HEK293 (cell line): Measurements from ENCODE around the gene SLC41A1.

Experiments used
- CTCF ChIA-PET: fragments of 350-600 bp; formaldehyde crosslinking; extraction: SDS; loops from one replicate; lab custom pipeline; 2021; ENCODE audit warnings: antibody characterized with exemption; lab: Yijun Ruan, JAX
- POLR2A ChIA-PET: fragments of 300-600 bp; formaldehyde crosslinking; extraction: SDS; loops from one replicate; lab custom pipeline; 2020; ENCODE audit warnings: antibody characterized with exemption, inconsistent platforms; lab: Yijun Ruan, JAX
- H3K27ac ChIP-seq: fragments of 200-500 bp; sonication (Bioruptor generic); 2 replicates; pipeline ENCODE4 v1.5.1; 2014; ENCODE audit warnings: low read depth, low read length, control low read depth, inconsistent platforms; ENCODE audit errors: extremely low read depth
- H3K36me3 ChIP-seq, 2 experiments: fragments of 200-500 bp in 1 of 2; sonication (Bioruptor generic) in 1 of 2; 1 replicate in 1 of 2; 2 replicates in 1 of 2; pipeline ENCODE4 v1.5.1; 2014 to 2017; ENCODE audit warnings: inconsistent platforms in 2 of 2, low read length in 2 of 2; ENCODE audit not compliant: control insufficient read depth in 2 of 2, insufficient read depth in 1 of 2
- H3K4me1 ChIP-seq: fragments of 200-500 bp; sonication (Bioruptor generic); 2 replicates; pipeline ENCODE4 v1.5.1; 2014; ENCODE audit warnings: mild to moderate bottlenecking, low read length, inconsistent platforms; ENCODE audit not compliant: control insufficient read depth, insufficient read depth
- H3K4me3 ChIP-seq: 2 replicates; pipeline ENCODE4 v1.5.1; 2011; ENCODE audit warnings: low read depth, mild to moderate bottlenecking, control low read depth, low read length, moderate library complexity
- H3K9me3 ChIP-seq: fragments of 200-500 bp; sonication (Bioruptor generic); 2 replicates; pipeline ENCODE4 v1.5.1; 2014; ENCODE audit warnings: low read depth, low read length, inconsistent platforms; ENCODE audit not compliant: control insufficient read depth, insufficient read depth
- AEBP2 ChIP-seq: fragments of 450-650 bp; formaldehyde crosslinking; IDR thresholded peaks from 2 replicates; pipeline ENCODE4 v1.5.1; 2016; ENCODE audit warnings: missing biosample characterization, missing genetic modification characterization, borderline replicate concordance
- GFI1B ChIP-seq: fragments of 450-650 bp; formaldehyde crosslinking; IDR thresholded peaks from 2 replicates; pipeline ENCODE4 v1.5.1; 2016; ENCODE audit warnings: missing biosample characterization, missing genetic modification characterization
- HOXC10 ChIP-seq: sonication (generic); formaldehyde crosslinking; IDR thresholded peaks from 2 replicates; pipeline ENCODE4 v1.8.1; 2023; ENCODE audit warnings: mild to moderate bottlenecking, missing genetic modification reagents
- KLF1 ChIP-seq: fragments of 450-650 bp; formaldehyde crosslinking; IDR thresholded peaks from 2 replicates; pipeline ENCODE4 v1.5.1; 2016; ENCODE audit warnings: missing biosample characterization, missing genetic modification characterization
- PRDM1 ChIP-seq: fragments of 450-650 bp; formaldehyde crosslinking; IDR thresholded peaks from 2 replicates; pipeline ENCODE4; 2016; ENCODE audit warnings: missing biosample characterization, missing genetic modification characterization
- SP3 ChIP-seq: fragments of 450-650 bp; formaldehyde crosslinking; IDR thresholded peaks from 2 replicates; pipeline ENCODE4 v1.5.1; 2016; ENCODE audit warnings: missing biosample characterization, missing genetic modification characterization
- TRIM28 ChIP-seq: IDR thresholded peaks from 2 replicates; pipeline ENCODE4 v1.6.1; 2011; ENCODE audit warnings: low read length, control low read depth, borderline replicate concordance
- ZBTB17 ChIP-seq: fragments of 450-650 bp; formaldehyde crosslinking; IDR thresholded peaks from 2 replicates; pipeline ENCODE4 v1.5.1; 2016; ENCODE audit warnings: missing biosample characterization, missing genetic modification characterization
- ZBTB6 ChIP-seq: fragments of 450-650 bp; formaldehyde crosslinking; IDR thresholded peaks from 2 replicates; pipeline ENCODE4 v1.5.1; 2017; ENCODE audit warnings: missing biosample characterization, missing genetic modification characterization
- ZFP69B ChIP-seq: fragments of 450-650 bp; formaldehyde crosslinking; IDR thresholded peaks from 2 replicates; pipeline ENCODE4 v1.5.1; 2016; ENCODE audit warnings: missing biosample characterization, missing genetic modification characterization
- ZNF133 ChIP-seq: fragments of 450-650 bp; formaldehyde crosslinking; IDR thresholded peaks from 2 replicates; pipeline ENCODE4 v1.5.1; 2016; ENCODE audit warnings: missing biosample characterization, missing genetic modification characterization
- ZNF169 ChIP-seq: fragments of 450-650 bp; formaldehyde crosslinking; IDR thresholded peaks from 2 replicates; pipeline ENCODE4 v1.5.1; 2016; ENCODE audit warnings: missing biosample characterization, missing genetic modification characterization
- ZNF335 ChIP-seq: fragments of 450-650 bp; formaldehyde crosslinking; conservative IDR thresholded peaks from 2 replicates; pipeline ENCODE4 v1.5.1; 2016; ENCODE audit warnings: missing biosample characterization, missing genetic modification characterization
- ZNF341 ChIP-seq: fragments of 450-650 bp; formaldehyde crosslinking; IDR thresholded peaks from 2 replicates; pipeline ENCODE4; 2016; ENCODE audit warnings: low read depth, missing biosample characterization, missing genetic modification characterization
- ZNF366 ChIP-seq: fragments of 450-650 bp; formaldehyde crosslinking; conservative IDR thresholded peaks from 2 replicates; pipeline ENCODE4 v1.5.1; 2016; ENCODE audit warnings: missing biosample characterization, missing genetic modification characterization
- ZNF398 ChIP-seq: fragments of 450-650 bp; formaldehyde crosslinking; IDR thresholded peaks from 2 replicates; pipeline ENCODE4 v1.5.1; 2017; ENCODE audit warnings: missing biosample characterization, missing genetic modification characterization
- ZNF529 ChIP-seq: fragments of 450-650 bp; formaldehyde crosslinking; IDR thresholded peaks from 2 replicates; pipeline ENCODE4 v1.5.1; 2017; ENCODE audit warnings: missing genetic modification characterization, missing biosample characterization; ENCODE audit not compliant: insufficient replicate concordance
- ZNF548 ChIP-seq: fragments of 450-650 bp; formaldehyde crosslinking; IDR thresholded peaks from 2 replicates; pipeline ENCODE4 v1.5.1; 2016; ENCODE audit warnings: missing biosample characterization, missing genetic modification characterization
- ZNF560 ChIP-seq: fragments of 450-650 bp; formaldehyde crosslinking; IDR thresholded peaks from 2 replicates; pipeline ENCODE4 v1.5.1; 2017; ENCODE audit warnings: missing biosample characterization, missing genetic modification characterization, borderline replicate concordance
- ZNF677 ChIP-seq: fragments of 450-650 bp; IDR thresholded peaks from 2 replicates; pipeline ENCODE4 v1.5.0; 2018; ENCODE audit warnings: missing biosample characterization, mild to moderate bottlenecking, missing genetic modification characterization, moderate library complexity
- ZNF776 ChIP-seq: fragments of 450-650 bp; formaldehyde crosslinking; IDR thresholded peaks from 2 replicates; pipeline ENCODE4 v1.5.0; 2017; ENCODE audit warnings: missing biosample characterization, missing genetic modification characterization, borderline replicate concordance
- ZNF777 ChIP-seq: fragments of 450-650 bp; formaldehyde crosslinking; IDR thresholded peaks from 2 replicates; pipeline ENCODE4 v1.5.1; 2017; ENCODE audit warnings: missing biosample characterization, missing genetic modification characterization, borderline replicate concordance
- ZSCAN16 ChIP-seq: fragments of 450-650 bp; formaldehyde crosslinking; IDR thresholded peaks from 2 replicates; pipeline ENCODE4 v1.5.1; 2016; ENCODE audit warnings: missing biosample characterization, missing genetic modification characterization
- ZSCAN4 ChIP-seq: fragments of 450-650 bp; formaldehyde crosslinking; IDR thresholded peaks from 2 replicates; pipeline ENCODE4 v1.5.1; 2017; ENCODE audit warnings: missing biosample characterization, missing genetic modification characterization
- TF ChIP-seq, protein P1 (sequence below): fragments of 450-650 bp; formaldehyde crosslinking; IDR thresholded peaks from 2 replicates; pipeline ENCODE4 v1.5.1; 2016; ENCODE audit warnings: missing biosample characterization, missing genetic modification characterization
- TF ChIP-seq, protein P2 (sequence below): fragments of 450-650 bp; formaldehyde crosslinking; IDR thresholded peaks from 2 replicates; pipeline ENCODE4 v1.5.1; 2016; ENCODE audit warnings: missing biosample characterization, missing genetic modification characterization
- TF ChIP-seq, protein P3 (sequence below): fragments of 450-650 bp; IDR thresholded peaks from 2 replicates; pipeline ENCODE4 v1.5.1; 2018; ENCODE audit warnings: missing biosample characterization, mild to moderate bottlenecking, missing genetic modification characterization

SLC41A1 gene

DNA sequence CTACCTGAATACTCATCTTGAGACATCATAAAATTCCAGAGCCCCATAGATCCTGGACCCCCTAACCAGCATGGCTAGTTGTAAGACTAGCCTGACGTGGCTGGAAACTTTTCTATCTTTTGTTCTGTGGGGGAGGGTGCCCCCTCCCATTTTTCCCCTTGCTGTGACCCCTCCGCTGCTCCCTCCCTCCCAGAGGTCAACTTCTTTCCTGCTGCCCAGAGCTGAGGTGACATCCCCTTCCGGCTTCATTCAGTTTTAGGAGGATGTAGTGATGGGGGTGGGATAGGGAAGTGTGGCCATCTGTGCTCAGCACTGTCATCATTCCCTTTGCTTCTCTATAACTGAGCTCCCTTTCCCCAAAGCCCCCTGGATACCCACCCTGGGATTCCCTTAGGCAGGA is 4.4 kb upstream of the SLC41A1 start:
- H3K27ac ChIP-seq: no peak overlapping the region
- POLR2A ChIA-PET: no interaction called here
- H3K9me3 ChIP-seq: no peaks in the 10 kb centered on the region
- TF ChIP-seq KLF1 (no peak), GFI1B (tag by site-specific recombination) (no peak), ZNF335 (tag by site-specific recombination) (no peak), ZNF366 (tag by site-specific recombination) (no peak)
- TF ChIP-seq, protein P1, sequence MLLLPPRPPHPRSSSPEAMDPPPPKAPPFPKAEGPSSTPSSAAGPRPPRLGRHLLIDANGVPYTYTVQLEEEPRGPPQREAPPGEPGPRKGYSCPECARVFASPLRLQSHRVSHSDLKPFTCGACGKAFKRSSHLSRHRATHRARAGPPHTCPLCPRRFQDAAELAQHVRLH (tag by site-specific recombination): no peak
- TF ChIP-seq, all 188 proteins: peak for 0
- CTCF ChIA-PET: interaction anchor here (1.3 to 1.6 kb wide), 2 partner anchors 10 to 26 kb away, joined by 4 to 6 read pairs; no protein-coding TSS in a partner anchor
- Histone ChIP-seq H3K4me1 (no peaks in the 10 kb centered on the region), H3K36me3 (no peaks in the 10 kb centered on the region), H3K4me3 (no peak overlapping the region)

DNA sequence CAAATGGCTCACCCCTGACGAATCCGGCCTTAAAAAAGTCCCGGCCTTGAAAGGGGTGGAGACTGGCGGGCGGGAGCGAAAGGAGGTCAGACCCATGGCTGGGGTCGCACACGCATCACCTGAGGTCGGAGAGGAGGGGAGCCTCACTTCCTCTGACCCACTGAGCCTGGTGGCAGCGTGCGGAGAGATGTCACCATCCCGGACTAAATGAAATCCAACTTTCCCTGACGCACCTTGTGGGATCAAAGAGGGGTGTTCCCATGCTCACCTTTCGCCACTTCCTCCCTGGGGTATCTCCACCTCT is 709 bp upstream of the SLC41A1 start:
- H3K4me3 ChIP-seq: peak overlapping the region; percentile 76
- ChIA-PET CTCF (interaction anchor here (1.2 to 1.5 kb wide), 2 partner anchors 13 to 163 kb away, joined by 3 to 11 read pairs; no protein-coding TSS in a partner anchor), POLR2A (no interaction called here)
- peaks cover 12% of the 10 kb centered on the region for H3K4me1 ChIP-seq
- H3K27ac ChIP-seq: no peak overlapping the region
- H3K36me3 ChIP-seq: peaks cover 0 to 18% of the 10 kb centered on the region in 2 experiments; a peak in 1 of 3 replicates
- no peaks in the 10 kb centered on the region for H3K9me3 ChIP-seq
- no peak for TF ChIP-seq HOXC10 (CRISPR knock-in tag)
- TF ChIP-seq ZNF133 (tag by site-specific recombination): no peak
- 0 out of 2 replicates have a peak, but pooled peaks have one; percentile 43 for TF ChIP-seq PRDM1 (tag by site-specific recombination)
- TF ChIP-seq, protein P2, sequence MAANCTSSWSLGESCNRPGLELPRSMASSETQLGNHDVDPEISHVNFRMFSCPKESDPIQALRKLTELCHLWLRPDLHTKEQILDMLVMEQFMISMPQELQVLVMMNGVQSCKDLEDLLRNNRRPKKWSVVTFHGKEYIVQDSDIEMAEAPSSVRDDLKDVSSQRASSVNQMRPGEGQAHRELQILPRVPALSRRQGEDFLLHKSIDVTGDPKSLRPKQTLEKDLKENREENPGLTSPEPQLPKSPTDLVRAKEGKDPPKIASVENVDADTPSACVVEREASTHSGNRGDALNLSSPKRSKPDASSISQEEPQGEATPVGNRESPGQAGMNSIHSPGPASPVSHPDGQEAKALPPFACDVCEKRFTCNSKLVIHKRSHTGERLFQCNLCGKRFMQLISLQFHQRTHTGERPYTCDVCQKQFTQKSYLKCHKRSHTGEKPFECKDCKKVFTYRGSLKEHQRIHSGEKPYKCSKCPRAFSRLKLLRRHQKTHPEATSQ (tag by site-specific recombination): no peak
- peak; percentile 10 for TF ChIP-seq SP3
- TF ChIP-seq ZBTB6 (tag by site-specific recombination): no peak
- TF ChIP-seq ZNF169: no peak
- no peak for TF ChIP-seq TRIM28
- no peak for TF ChIP-seq ZNF335 (tag by site-specific recombination)
- TF ChIP-seq ZNF341 (tag by site-specific recombination): no peak
- no peak for TF ChIP-seq ZSCAN4 (tag by site-specific recombination)
- TF ChIP-seq ZSCAN16 (tag by site-specific recombination): no peak
- no peak for TF ChIP-seq AEBP2
- TF ChIP-seq ZNF677: no peak
- no peak for TF ChIP-seq ZBTB17 (tag by site-specific recombination)
- TF ChIP-seq ZNF776: no peak
- no peak for TF ChIP-seq ZNF560
- no peak for TF ChIP-seq ZNF777 (tag by site-specific recombination)
- 0 out of 2 replicates have a peak, but pooled peaks have one; percentile 5 for TF ChIP-seq ZFP69B (tag by site-specific recombination)
- no peak for TF ChIP-seq ZNF548
- TF ChIP-seq ZNF398 (tag by site-specific recombination): no peak
- TF ChIP-seq ZNF529: no peak
- TF ChIP-seq, protein P3, sequence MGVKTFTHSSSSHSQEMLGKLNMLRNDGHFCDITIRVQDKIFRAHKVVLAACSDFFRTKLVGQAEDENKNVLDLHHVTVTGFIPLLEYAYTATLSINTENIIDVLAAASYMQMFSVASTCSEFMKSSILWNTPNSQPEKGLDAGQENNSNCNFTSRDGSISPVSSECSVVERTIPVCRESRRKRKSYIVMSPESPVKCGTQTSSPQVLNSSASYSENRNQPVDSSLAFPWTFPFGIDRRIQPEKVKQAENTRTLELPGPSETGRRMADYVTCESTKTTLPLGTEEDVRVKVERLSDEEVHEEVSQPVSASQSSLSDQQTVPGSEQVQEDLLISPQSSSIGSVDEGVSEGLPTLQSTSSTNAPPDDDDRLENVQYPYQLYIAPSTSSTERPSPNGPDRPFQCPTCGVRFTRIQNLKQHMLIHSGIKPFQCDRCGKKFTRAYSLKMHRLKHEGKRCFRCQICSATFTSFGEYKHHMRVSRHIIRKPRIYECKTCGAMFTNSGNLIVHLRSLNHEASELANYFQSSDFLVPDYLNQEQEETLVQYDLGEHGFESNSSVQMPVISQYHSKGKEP: no peak
